ENCODE results near the gene CREG2.
A peak's percentile ranks its signal among the peaks of the same experiment; 100 is the strongest.

CREG2 gene

GRCh38 chr2:101409699-101410098, 22.4 kb upstream of the CREG2 start:
- no peak for TF ChIP-seq CTCF (IDR thresholded peaks at IDR 0.05; ENCODE audit: insufficient read depth, low read depth, low read length, missing control alignments)
- no peak for DNase-seq (ENCODE audit: low read depth)

GRCh38 chr2:101408925-101409324, 21.6 kb upstream of the CREG2 start:
- no peak for DNase-seq (ENCODE audit: low read depth)
- no peak for TF ChIP-seq CTCF (IDR thresholded peaks at IDR 0.05; ENCODE audit: insufficient read depth, low read depth, low read length, missing control alignments)
- H3K4me3 ChIP-seq (ENCODE audit: low read length): no peak overlapping the region

More at GRCh38 chr2:101409699-101410098, 22.4 kb upstream of the CREG2 start:
- H3K4me3 ChIP-seq (ENCODE audit: low read length): no peak overlapping the region

- no peak for TF ChIP-seq CTCF (IDR thresholded peaks at IDR 0.05; ENCODE audit: insufficient read depth, low read depth, low read length, missing control alignments)
- DNase-seq (ENCODE audit: low read depth): no peak
- no peak overlapping the region for H3K4me3 ChIP-seq (ENCODE audit: low read length)
These were observed 18.1 kb upstream of the CREG2 start for GRCh38 chr2:101405351-101405899.

GRCh38 chr2:101403745-101404144, 16.4 kb upstream of the CREG2 start:
- TF ChIP-seq CTCF (IDR thresholded peaks at IDR 0.05; ENCODE audit: insufficient read depth, low read depth, low read length, missing control alignments): no peak
- H3K4me3 ChIP-seq (ENCODE audit: low read length): no peak overlapping the region
- no peak for DNase-seq (ENCODE audit: low read depth)

GRCh38 chr2:101402630-101403029, 15.3 kb upstream of the CREG2 start:
- DNase-seq (ENCODE audit: low read depth): no peak
- TF ChIP-seq CTCF (IDR thresholded peaks at IDR 0.05; ENCODE audit: insufficient read depth, low read depth, low read length, missing control alignments): no peak
- H3K4me3 ChIP-seq (ENCODE audit: low read length): no peak overlapping the region

GRCh38 chr2:101401906-101402305, 14.6 kb upstream of the CREG2 start:
- no peak for DNase-seq (ENCODE audit: low read depth)
- peak; percentile 17 for TF ChIP-seq CTCF (IDR thresholded peaks at IDR 0.05; ENCODE audit: insufficient read depth, low read depth, low read length, missing control alignments)
- H3K4me3 ChIP-seq (ENCODE audit: low read length): no peak overlapping the region

- DNase-seq (ENCODE audit: low read depth): no peak
- no peak overlapping the region for H3K4me3 ChIP-seq (ENCODE audit: low read length)
- no peak for TF ChIP-seq CTCF (IDR thresholded peaks at IDR 0.05; ENCODE audit: insufficient read depth, low read depth, low read length, missing control alignments)
These were observed 14.0 kb upstream of the CREG2 start for GRCh38 chr2:101401326-101401665.
